ENCODE data around the gene FOSL2.

FOSL2 gene

DNA sequence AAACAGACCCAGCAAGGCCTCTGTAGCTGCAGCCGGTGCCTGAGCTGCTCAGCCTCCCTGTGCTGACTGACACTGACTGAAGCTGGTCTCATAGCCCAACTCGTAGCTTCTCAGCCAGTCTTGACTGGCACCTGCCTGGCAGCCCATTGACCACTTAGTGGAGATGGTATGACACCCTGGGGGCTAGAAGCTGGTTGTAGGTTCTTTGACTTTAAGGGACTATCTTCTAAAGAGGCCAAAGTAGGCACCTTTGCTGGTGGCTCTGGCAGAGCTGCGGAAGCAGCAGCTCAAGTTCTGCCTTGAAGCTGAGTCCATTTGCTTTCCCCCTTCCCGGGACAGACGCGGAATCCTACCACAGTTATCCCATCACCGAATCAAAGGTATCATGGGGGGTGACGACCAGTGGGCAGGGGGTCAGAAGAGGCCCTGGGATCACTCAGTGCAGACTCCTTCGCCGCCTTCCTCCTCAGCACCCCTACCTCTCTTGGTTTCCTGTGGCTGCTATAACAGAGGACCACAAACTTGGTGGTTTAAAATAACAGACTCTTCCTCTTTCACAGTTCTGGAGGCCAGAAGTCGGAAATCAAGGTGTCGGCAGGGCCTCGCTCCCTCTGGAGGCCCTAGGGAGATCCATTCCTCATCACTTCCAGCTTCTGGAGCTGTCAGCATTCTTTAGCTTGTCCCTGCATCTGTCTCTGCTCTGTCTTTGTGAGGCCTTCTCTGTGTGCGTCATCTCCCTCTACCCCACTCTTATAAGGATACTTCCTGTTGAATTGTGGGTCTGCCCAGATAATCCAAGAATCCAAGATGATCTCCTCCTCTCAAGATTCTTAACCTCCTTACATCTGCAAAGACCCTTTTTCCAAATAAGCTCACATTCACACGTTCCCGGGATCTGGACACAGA, 13.7 kb upstream of the FOSL2 start:
- Histone ChIP-seq H3K27me3 (ENCODE audit: control insufficient read depth, insufficient read depth, low read length) (peaks cover 16% of the 10 kb centered on the region), H3K4me1 (ENCODE audit: control insufficient read depth, low read depth, low read length) (peaks cover 2% of the 10 kb centered on the region), H3K27ac (ENCODE audit: low read length) (no peak overlapping the region), H3K9me3 (ENCODE audit: control insufficient read depth, low read depth, low read length) (no peaks in the 10 kb centered on the region), H3K36me3 (ENCODE audit: control insufficient read depth, low read depth, low read length) (no peaks in the 10 kb centered on the region), H3K4me3 (ENCODE audit: low read length) (no peak overlapping the region), H3K9ac (ENCODE audit: low read length) (no peak overlapping the region)

DNA sequence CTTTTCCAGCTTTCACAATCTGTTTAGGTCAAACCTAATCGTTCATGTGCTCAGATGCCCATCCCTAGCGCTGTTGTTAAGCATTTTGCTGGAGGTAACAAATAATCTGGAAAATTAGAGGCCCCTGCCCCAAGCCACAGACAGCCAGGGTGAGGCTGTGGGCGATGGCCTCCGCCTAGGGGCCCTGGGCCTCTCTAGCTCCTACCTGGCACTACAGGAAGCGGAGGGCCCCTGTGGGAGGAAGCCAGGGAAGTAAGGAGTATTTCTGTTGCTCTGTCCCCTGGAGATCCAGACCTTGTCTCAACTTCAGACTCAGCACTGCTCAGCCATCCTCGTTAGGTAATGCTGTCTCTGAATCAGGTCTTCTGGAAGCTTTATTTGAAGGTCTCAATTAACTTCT, 12.4 kb upstream of the FOSL2 start:
- H3K9ac ChIP-seq (ENCODE audit: low read length): no peak overlapping the region
- H3K36me3 ChIP-seq (ENCODE audit: control insufficient read depth, low read depth, low read length): no peaks in the 10 kb centered on the region
- H3K4me3 ChIP-seq (ENCODE audit: low read length): no peak overlapping the region
- H3K27ac ChIP-seq (ENCODE audit: low read length): no peak overlapping the region
- peaks cover 2% of the 10 kb centered on the region for H3K4me1 ChIP-seq (ENCODE audit: control insufficient read depth, low read depth, low read length)
- H3K27me3 ChIP-seq (ENCODE audit: control insufficient read depth, insufficient read depth, low read length): peaks cover 16% of the 10 kb centered on the region
- no peaks in the 10 kb centered on the region for H3K9me3 ChIP-seq (ENCODE audit: control insufficient read depth, low read depth, low read length)

- peaks cover 2% of the 10 kb centered on the region for H3K4me1 ChIP-seq (ENCODE audit: control insufficient read depth, low read depth, low read length)
- no peak overlapping the region for H3K9ac ChIP-seq (ENCODE audit: low read length)
- H3K27ac ChIP-seq (ENCODE audit: low read length): no peak overlapping the region
- no peaks in the 10 kb centered on the region for H3K36me3 ChIP-seq (ENCODE audit: control insufficient read depth, low read depth, low read length)
- H3K4me3 ChIP-seq (ENCODE audit: low read length): no peak overlapping the region
- H3K9me3 ChIP-seq (ENCODE audit: control insufficient read depth, low read depth, low read length): no peaks in the 10 kb centered on the region
- peaks cover 16% of the 10 kb centered on the region for H3K27me3 ChIP-seq (ENCODE audit: control insufficient read depth, insufficient read depth, low read length)
Measured at GRCh38 chr2:28381225-28382180, 11.2 kb upstream of the FOSL2 start.

DNA sequence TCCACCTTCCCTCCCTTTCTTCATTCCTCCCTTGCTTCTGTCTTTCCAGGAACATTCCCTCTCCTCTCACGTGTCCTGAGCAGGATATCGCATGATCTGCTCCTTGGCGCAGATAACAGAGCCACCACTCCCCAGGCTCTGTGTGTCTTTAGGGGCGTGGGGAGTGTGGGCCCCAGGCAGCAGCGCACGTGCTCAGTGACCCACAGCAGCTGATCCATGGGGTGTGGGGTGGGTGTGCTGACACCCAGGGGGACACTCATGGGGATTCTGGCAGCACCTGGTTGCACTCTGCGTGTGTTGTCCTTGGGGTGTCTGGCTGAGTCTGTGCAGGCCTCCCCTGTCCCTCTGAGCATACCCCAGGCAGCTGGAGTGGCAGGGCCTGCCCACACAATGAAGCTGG, 9.9 kb upstream of the FOSL2 start:
- Histone ChIP-seq H3K4me1 (ENCODE audit: control insufficient read depth, low read depth, low read length) (peaks cover 2% of the 10 kb centered on the region), H3K27me3 (ENCODE audit: control insufficient read depth, insufficient read depth, low read length) (peaks cover 22% of the 10 kb centered on the region)

DNA sequence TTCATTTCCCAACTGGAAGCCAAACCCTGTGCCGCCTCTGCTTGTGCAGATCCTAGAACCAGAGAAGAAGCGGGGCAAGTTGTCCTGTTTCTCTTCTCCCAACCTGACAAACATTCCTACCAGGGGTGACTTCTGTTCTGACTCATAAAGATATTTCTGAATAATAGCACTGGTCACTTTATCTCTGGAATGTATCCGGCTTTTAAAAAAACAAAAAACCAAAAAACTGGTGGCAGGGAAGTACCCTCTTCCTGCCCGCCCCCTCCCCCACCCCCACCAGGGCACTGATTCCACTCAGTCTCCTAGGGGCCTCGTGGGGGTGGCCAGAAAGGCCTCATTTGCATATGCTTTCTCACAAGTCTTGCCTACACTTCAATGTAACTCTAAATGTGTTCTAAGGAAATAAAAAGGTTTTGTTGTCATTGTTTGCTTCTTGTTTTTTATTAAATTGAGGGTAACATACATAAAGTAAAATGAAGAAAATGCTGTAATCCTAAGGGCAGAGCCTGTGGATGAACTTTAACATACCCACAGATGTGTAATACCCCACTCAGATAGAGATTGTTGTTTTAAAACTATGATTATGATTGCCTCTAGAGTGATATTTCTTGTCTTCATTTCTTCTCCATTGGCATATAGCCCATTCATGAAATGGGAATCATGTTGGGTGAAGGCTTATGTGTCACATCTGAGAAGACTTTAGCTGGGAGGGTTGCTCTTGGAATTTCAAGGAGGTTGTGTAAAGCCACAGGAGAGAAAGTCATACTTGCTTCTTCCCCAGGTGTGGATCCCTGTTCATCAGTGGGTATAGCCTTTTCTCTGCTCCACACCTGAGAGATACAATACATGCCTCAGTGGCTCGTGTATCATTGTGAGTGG, 5.3 kb upstream of the FOSL2 start:
- Histone ChIP-seq H3K36me3 (ENCODE audit: control insufficient read depth, low read depth, low read length) (no peaks in the 10 kb centered on the region), H3K27me3 (ENCODE audit: control insufficient read depth, insufficient read depth, low read length) (peaks cover 44% of the 10 kb centered on the region), H3K4me1 (ENCODE audit: control insufficient read depth, low read depth, low read length) (peaks cover 13% of the 10 kb centered on the region), H3K27ac (ENCODE audit: low read length) (no peak overlapping the region), H3K9ac (ENCODE audit: low read length) (no peak overlapping the region), H3K4me3 (ENCODE audit: low read length) (no peak overlapping the region), H3K9me3 (ENCODE audit: control insufficient read depth, low read depth, low read length) (no peaks in the 10 kb centered on the region)

More for the DNA sequence above, 9.9 kb upstream of the FOSL2 start:
- Histone ChIP-seq H3K27ac (ENCODE audit: low read length) (no peak overlapping the region), H3K36me3 (ENCODE audit: control insufficient read depth, low read depth, low read length) (no peaks in the 10 kb centered on the region), H3K9ac (ENCODE audit: low read length) (no peak overlapping the region), H3K4me3 (ENCODE audit: low read length) (no peak overlapping the region), H3K9me3 (ENCODE audit: control insufficient read depth, low read depth, low read length) (no peaks in the 10 kb centered on the region)

DNA sequence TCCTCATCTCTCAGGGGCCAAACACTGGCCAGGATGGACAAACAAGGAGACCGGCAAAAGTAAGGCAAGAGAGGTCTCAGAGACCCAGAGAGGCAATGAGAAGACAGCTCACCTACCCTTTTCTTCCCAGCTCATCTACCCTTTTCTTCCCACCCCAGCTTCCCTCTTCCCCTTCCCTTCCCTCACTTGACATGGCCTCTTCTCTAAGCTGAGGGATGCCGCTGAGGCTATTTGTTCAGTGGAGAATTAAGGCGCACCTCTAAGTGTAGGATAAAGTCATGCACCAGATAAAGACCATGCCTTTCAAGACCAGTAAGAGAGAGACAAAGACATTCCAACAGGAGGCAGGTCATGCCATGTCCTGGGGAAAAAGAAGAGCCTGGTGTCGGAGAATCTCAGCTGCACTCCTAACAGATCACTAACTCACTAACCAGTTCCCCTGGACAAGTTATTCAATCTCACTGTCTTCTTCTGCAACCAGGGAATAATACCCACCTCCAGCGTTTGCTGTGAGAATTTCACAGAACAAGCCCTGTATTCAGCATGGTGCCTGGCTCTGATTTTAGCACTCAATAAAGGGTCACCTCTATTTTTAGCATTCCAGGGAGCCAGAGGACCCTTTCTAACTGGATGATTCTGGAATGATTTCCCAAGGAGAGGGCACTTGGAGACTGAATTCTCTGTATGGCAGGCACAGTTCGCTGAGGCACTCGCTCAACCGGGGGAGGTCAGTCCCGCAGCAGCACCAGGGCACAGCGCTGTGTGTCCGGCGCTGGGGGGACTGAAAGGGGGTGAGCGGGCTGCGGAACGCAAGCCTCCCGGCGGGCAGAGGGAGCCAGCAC, 3.0 kb upstream of the FOSL2 start:
- Histone ChIP-seq H3K4me1 (ENCODE audit: control insufficient read depth, low read depth, low read length) (peaks cover 18% of the 10 kb centered on the region), H3K9ac (ENCODE audit: low read length) (peak overlapping the region; percentile 53), H3K27me3 (ENCODE audit: control insufficient read depth, insufficient read depth, low read length) (peaks cover 60% of the 10 kb centered on the region), H3K9me3 (ENCODE audit: control insufficient read depth, low read depth, low read length) (no peaks in the 10 kb centered on the region), H3K4me3 (ENCODE audit: low read length) (peak overlapping the region; percentile 61), H3K36me3 (ENCODE audit: control insufficient read depth, low read depth, low read length) (no peaks in the 10 kb centered on the region), H3K27ac (ENCODE audit: low read length) (no peak overlapping the region)

DNA sequence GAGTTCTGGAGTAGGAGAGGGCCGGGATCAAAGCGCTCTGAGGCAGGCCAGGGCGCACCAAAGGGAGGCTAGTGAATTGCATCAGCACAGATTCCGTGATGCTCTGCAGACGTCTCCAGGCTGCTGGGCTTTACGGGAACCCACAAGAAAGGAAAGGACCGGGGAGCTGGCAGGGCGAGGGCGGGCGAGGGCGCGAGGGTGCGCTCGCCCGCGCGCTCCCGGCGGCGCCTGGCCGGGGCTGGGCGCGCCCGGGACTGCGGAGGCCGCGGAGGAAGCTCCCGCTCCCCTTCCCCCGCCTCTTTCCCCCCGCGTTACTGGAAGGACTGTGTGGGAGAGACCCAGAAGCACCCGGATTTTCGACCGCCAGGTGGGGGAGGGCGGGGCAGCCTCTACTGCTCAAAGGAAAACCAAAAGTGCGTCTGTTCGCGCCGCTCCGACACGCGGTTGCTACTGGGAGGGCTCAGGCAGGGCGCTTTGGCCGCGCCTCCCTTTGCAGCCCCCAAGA, 2.4 kb upstream of the FOSL2 start:
- no peaks in the 10 kb centered on the region for H3K9me3 ChIP-seq (ENCODE audit: control insufficient read depth, low read depth, low read length)
- H3K36me3 ChIP-seq (ENCODE audit: control insufficient read depth, low read depth, low read length): no peaks in the 10 kb centered on the region
- peaks cover 20% of the 10 kb centered on the region for H3K4me1 ChIP-seq (ENCODE audit: control insufficient read depth, low read depth, low read length)
- no peak overlapping the region for H3K27ac ChIP-seq (ENCODE audit: low read length)
- H3K27me3 ChIP-seq (ENCODE audit: control insufficient read depth, insufficient read depth, low read length): peaks cover 67% of the 10 kb centered on the region
- peak overlapping the region; percentile 61 for H3K4me3 ChIP-seq (ENCODE audit: low read length)
- H3K9ac ChIP-seq (ENCODE audit: low read length): peak overlapping the region; percentile 53

GRCh38 chr2:28390746-28391563, 1.7 kb upstream of the FOSL2 start:
- peak overlapping the region; percentile 61 for H3K4me3 ChIP-seq (ENCODE audit: low read length)
- H3K27me3 ChIP-seq (ENCODE audit: control insufficient read depth, insufficient read depth, low read length): peaks cover 74% of the 10 kb centered on the region
- peak overlapping the region; percentile 53 for H3K9ac ChIP-seq (ENCODE audit: low read length)
- no peaks in the 10 kb centered on the region for H3K36me3 ChIP-seq (ENCODE audit: control insufficient read depth, low read depth, low read length)
- H3K9me3 ChIP-seq (ENCODE audit: control insufficient read depth, low read depth, low read length): no peaks in the 10 kb centered on the region
- no peak overlapping the region for H3K27ac ChIP-seq (ENCODE audit: low read length)
- H3K4me1 ChIP-seq (ENCODE audit: control insufficient read depth, low read depth, low read length): peaks cover 20% of the 10 kb centered on the region

GRCh38 chr2:28391564-28392296, 928 bp upstream of the FOSL2 start:
- H3K27me3 ChIP-seq (ENCODE audit: control insufficient read depth, insufficient read depth, low read length): peaks cover 76% of the 10 kb centered on the region
- H3K36me3 ChIP-seq (ENCODE audit: control insufficient read depth, low read depth, low read length): no peaks in the 10 kb centered on the region
- H3K4me3 ChIP-seq (ENCODE audit: low read length): peak overlapping the region; percentile 61
- peak overlapping the region; percentile 66 for H3K9ac ChIP-seq (ENCODE audit: low read length)
- peaks cover 20% of the 10 kb centered on the region for H3K4me1 ChIP-seq (ENCODE audit: control insufficient read depth, low read depth, low read length)
- H3K27ac ChIP-seq (ENCODE audit: low read length): no peak overlapping the region
- H3K9me3 ChIP-seq (ENCODE audit: control insufficient read depth, low read depth, low read length): no peaks in the 10 kb centered on the region
